GM15510 (cell line): ENCODE data around the gene ARIH2.

Experiments used
- POLR2A ChIP-seq: IDR thresholded peaks from 3 replicates; pipeline ENCODE4 v1.6.1; 2011; ENCODE audit warnings: borderline replicate concordance; ENCODE audit not compliant: insufficient read length; ENCODE audit errors: extremely low read depth

The ARIH2 gene

GRCh38 chr3:48983096-48983495 is 64.5 kb downstream of the ARIH2 start:
- TF ChIP-seq POLR2A, result no peak

GRCh38 chr3:48984663-48985062 is 66.0 kb downstream of the ARIH2 start:
- no peak for TF ChIP-seq POLR2A

- no peak for TF ChIP-seq POLR2A
Observed at GRCh38 chr3:48985831-48986376, 67.3 kb downstream of the ARIH2 start.

GRCh38 chr3:48989126-48989795 is 70.6 kb downstream of the ARIH2 start:
- no peak for TF ChIP-seq POLR2A

- peak; percentile 47 for TF ChIP-seq POLR2A
Observed at GRCh38 chr3:48989796-48990635, 71.4 kb downstream of the ARIH2 start, which contains the start of gene P4HTM. Gene P4HTM, plus strand, starts transcription at chr3:48990241. Its CDS starts 16 bp downstream, at chr3:48990257.

- peak; percentile 20 for TF ChIP-seq POLR2A
Observed at GRCh38 chr3:48990636-48991469, 72.2 kb downstream of the ARIH2 start.

- no peak for TF ChIP-seq POLR2A
Observed at GRCh38 chr3:48991851-48992545, 73.4 kb downstream of the ARIH2 start.

GRCh38 chr3:48993834-48994233 is 75.2 kb downstream of the ARIH2 start:
- TF ChIP-seq POLR2A, result no peak

GRCh38 chr3:48996640-48997039 is 78.0 kb downstream of the ARIH2 start:
- TF ChIP-seq POLR2A, result no peak

GRCh38 chr3:48997102-48997635 is 78.5 kb downstream of the ARIH2 start:
- TF ChIP-seq POLR2A, result no peak

- TF ChIP-seq POLR2A, result no peak
Observed at GRCh38 chr3:48997714-48998637, 79.3 kb downstream of the ARIH2 start.

GRCh38 chr3:48999085-48999858 is 80.6 kb downstream of the ARIH2 start:
- no peak for TF ChIP-seq POLR2A
